DOHH2 (cell line): Measurements from ENCODE around the gene TCHP.

ENCODE experiments used
- CTCF ChIP-seq: fragments of 200-600 bp; sonication (generic); IDR thresholded peaks from one replicate; pipeline ENCODE4 v1.5.1; 2014; ENCODE audit warnings: antibody characterized with exemption, mild to moderate bottlenecking, low read depth, low read length; ENCODE audit not compliant: poor library complexity, severe bottlenecking
- EZH2phosphoT487 ChIP-seq: fragments of 200-600 bp; sonication (generic); IDR thresholded peaks from 2 replicates; pipeline ENCODE4 v1.6.1; 2017; ENCODE audit warnings: borderline replicate concordance, mild to moderate bottlenecking, antibody characterized with exemption, low read length, moderate library complexity, mixed read lengths

GRCh38 chr12:109937371-109937770 lies 37.3 kb downstream of the TCHP start:
- TF ChIP-seq CTCF (no peak), EZH2phosphoT487 (no peak)
